HepG2 (cell line): ENCODE measurements around the gene TMIGD3. TPM values are rescaled to one million over a fixed set of nuclear protein-coding genes. Genes with fewer than 3 reads are reported as not detected.

ENCODE experiments used
- ATAC-seq: fragments of 200-7000 bp; cut with Tn5 transposase; 3 replicates; pipeline ENCODE4 v1.9.1; 2020; ENCODE audit warnings: mild to moderate bottlenecking, moderate library complexity
- BruUV-seq: library from RNA; stranded (reverse); fragments of 400-500 nt; replicated peaks from 2 replicates; lab custom pipeline; 2021; lab: Mats Ljungman, UMichigan
- CTCF ChIA-PET: fragments of 300-600 bp; formaldehyde crosslinking; extraction: SDS; loops from one replicate; lab custom pipeline; 2021; ENCODE audit warnings: low total read pairs, inconsistent platforms, low intra/inter-chr PET ratio; lab: Yijun Ruan, JAX
- POLR2A ChIA-PET: fragments of 350-600 bp; sonication (Branson Sonifier 250); formaldehyde crosslinking; loops from one replicate; lab custom pipeline; 2020; ENCODE audit warnings: antibody characterized with exemption, inconsistent platforms; lab: Yijun Ruan, JAX
- DNase-seq: peaks from one replicate; pipeline ENCODE4 v3.0.0-alpha.2; 2015; ENCODE audit warnings: low spot score
- FAIRE-seq: peaks from 3 replicates; lab custom pipeline; 2011; peaks lifted over from hg19 to GRCh38; lab: Jason Lieb, UNC
- H2AFZ ChIP-seq: one replicate; pipeline ENCODE4 v1.6.1; 2011; ENCODE audit warnings: low read length, inconsistent platforms
- H3K27ac ChIP-seq: fragments of 300-600 bp; 3 replicates; pipeline ENCODE4 v1.8.0; 2011; ENCODE audit warnings: mixed run types, mild to moderate bottlenecking, mixed read lengths, low read length, inconsistent platforms; ENCODE audit not compliant: insufficient read depth; ENCODE audit errors: extremely low read length
- H3K27me3 ChIP-seq, 2 experiments: fragments of 200-600 bp in 1 of 2; 2 replicates in 1 of 2; 3 replicates in 1 of 2; pipeline versions ENCODE4 v1.6.0 to v1.8.0; 2011; ENCODE audit warnings: low read length in 2 of 2, mild to moderate bottlenecking in 2 of 2, moderate library complexity in 2 of 2, inconsistent platforms in 1 of 2; ENCODE audit not compliant: insufficient read depth in 2 of 2, control insufficient read depth in 1 of 2
- H3K36me3 ChIP-seq, 2 experiments: fragments of 200-600 bp in 1 of 2; replicated peaks in 1 of 2; 2 replicates in 1 of 2; 3 replicates in 1 of 2; pipeline versions ENCODE4 v1.5.1 to v1.8.0; 2011; ENCODE audit warnings: low read length in 2 of 2, inconsistent platforms in 1 of 2; ENCODE audit not compliant: insufficient read depth in 2 of 2, control insufficient read depth in 1 of 2
- H3K4me1 ChIP-seq: 2 replicates; pipeline ENCODE4 v1.5.1; 2012; ENCODE audit warnings: low read length, inconsistent platforms; ENCODE audit not compliant: insufficient read depth
- H3K4me2 ChIP-seq: 2 replicates; pipeline ENCODE4 v1.6.0; 2011; ENCODE audit warnings: low read depth, low read length, inconsistent platforms
- H3K4me3 ChIP-seq, 3 experiments: fragments of 200-600 bp in 1 of 3; sonication (generic), shearing (Covaris generic) in 1 of 3; replicated peaks in 1 of 3; 2 replicates each; pipeline ENCODE4 v1.5.1; 2011 to 2016; ENCODE audit warnings: low read length in 3 of 3, inconsistent platforms in 2 of 3, low read depth in 2 of 3, mild to moderate bottlenecking in 2 of 3, control low read depth in 1 of 3, mixed read lengths in 1 of 3; ENCODE audit not compliant: insufficient read depth in 1 of 3
- H3K79me2 ChIP-seq: one replicate; pipeline ENCODE4 v1.6.1; 2011; ENCODE audit warnings: low read length, inconsistent platforms; ENCODE audit not compliant: insufficient read depth
- H3K9ac ChIP-seq: 2 replicates; pipeline ENCODE4 v1.6.0; 2011; ENCODE audit warnings: mild to moderate bottlenecking, low read depth, low read length, inconsistent platforms; ENCODE audit not compliant: insufficient read depth
- H3K9me3 ChIP-seq: 2 replicates; pipeline ENCODE4 v1.5.1; 2012; ENCODE audit warnings: mild to moderate bottlenecking, low read length
- H4K20me1 ChIP-seq: 2 replicates; pipeline ENCODE4 v1.6.0; 2011; ENCODE audit warnings: inconsistent platforms, mild to moderate bottlenecking, low read length, moderate library complexity; ENCODE audit not compliant: insufficient read depth
- AKAP8 ChIP-seq: sonication (generic); formaldehyde crosslinking; IDR thresholded peaks from 2 replicates; pipeline ENCODE4 v1.5.1; 2020; ENCODE audit warnings: mild to moderate bottlenecking, missing genetic modification reagents
- GTF3A ChIP-seq: sonication (generic); formaldehyde crosslinking; conservative IDR thresholded peaks from 2 replicates; pipeline ENCODE4 v1.4.0; 2020; ENCODE audit warnings: mild to moderate bottlenecking, missing genetic modification reagents
- HNF4G ChIP-seq, 2 experiments: sonication (generic) in 1 of 2; formaldehyde crosslinking in 1 of 2; IDR thresholded peaks; 2 replicates each; pipeline versions ENCODE4 v1.4.0 to v1.6.1; 2011 to 2020; ENCODE audit warnings: borderline replicate concordance in 2 of 2, low read depth in 2 of 2, mild to moderate bottlenecking in 2 of 2, low read length in 1 of 2, missing genetic modification reagents in 1 of 2, moderate library complexity in 1 of 2
- ISL2 ChIP-seq: sonication (generic); formaldehyde crosslinking; IDR thresholded peaks from 2 replicates; pipeline ENCODE4 v1.5.0; 2020; ENCODE audit warnings: missing genetic modification reagents
- MEF2D ChIP-seq: sonication (generic); formaldehyde crosslinking; IDR thresholded peaks from 2 replicates; pipeline ENCODE4 v1.5.1; 2020; ENCODE audit warnings: mild to moderate bottlenecking, missing genetic modification reagents
- MEIS2 ChIP-seq: sonication (generic); formaldehyde crosslinking; IDR thresholded peaks from 2 replicates; pipeline ENCODE4 v1.9.0; 2021; ENCODE audit warnings: mild to moderate bottlenecking, missing genetic modification reagents
- POLR2A ChIP-seq, 2 experiments: IDR thresholded peaks; 2 replicates each; pipeline ENCODE4 v1.6.1; 2011; ENCODE audit warnings: low read depth in 2 of 2, low read length in 2 of 2, mild to moderate bottlenecking in 1 of 2, moderate library complexity in 1 of 2; ENCODE audit not compliant: insufficient read depth in 1 of 2
- SMAD1 ChIP-seq: sonication (generic); formaldehyde crosslinking; IDR thresholded peaks from 2 replicates; pipeline ENCODE4 v1.4.0; 2020; ENCODE audit warnings: missing genetic modification reagents, low read depth, mild to moderate bottlenecking, borderline replicate concordance
- SNRNP70 ChIP-seq: fragments of 200-400 bp; formaldehyde crosslinking; IDR thresholded peaks from 2 replicates; pipeline ENCODE4 v1.6.1; 2017; ENCODE audit warnings: mild to moderate bottlenecking, low read depth, low read length, moderate library complexity
- SP5 ChIP-seq: IDR thresholded peaks from 2 replicates; pipeline ENCODE4 v1.6.1; 2016; ENCODE audit warnings: low read depth, borderline replicate concordance
- TFAP4 ChIP-seq: sonication (generic); IDR thresholded peaks from 2 replicates; pipeline ENCODE4 v1.6.1; 2016; ENCODE audit warnings: low read depth, borderline replicate concordance
- ZNF207 ChIP-seq: fragments of 450-650 bp; IDR thresholded peaks from 2 replicates; pipeline ENCODE4 v1.6.1; 2016; ENCODE audit warnings: antibody characterized with exemption, borderline replicate concordance
- ZNF281 ChIP-seq: sonication (generic); formaldehyde crosslinking; IDR thresholded peaks from 2 replicates; pipeline ENCODE4 v1.4.0; 2020; ENCODE audit warnings: missing genetic modification reagents, borderline replicate concordance
- ZNF3 ChIP-seq: IDR thresholded peaks from 2 replicates; pipeline ENCODE4 v1.7.0; 2017; ENCODE audit warnings: inconsistent platforms
- ZNF446 ChIP-seq: sonication (generic); formaldehyde crosslinking; IDR thresholded peaks from 2 replicates; pipeline ENCODE4 v1.5.0; 2020; ENCODE audit warnings: mild to moderate bottlenecking, missing genetic modification reagents
- ZNF768 ChIP-seq: sonication (generic); formaldehyde crosslinking; IDR thresholded peaks from 2 replicates; pipeline ENCODE4 v1.4.0; 2020; ENCODE audit warnings: missing genetic modification reagents
- WGBS: methylation state at CpG from one replicate; pipeline ENCODE4 v1.1.6; 2017; ENCODE audit warnings: low lambda C conversion rate; 5-methylcytosine and 5-hydroxymethylcytosine counted together
- in situ Hi-C: cut with HindIII; loops from 2 replicates; pipeline ENCODE4 v1.10.0; 2017; ENCODE audit warnings: low pct_unique_long_range_greater_than_20kb; ENCODE audit not compliant: extremely low pct_ligation_motif_present
- intact Hi-C: fragments of 100-400 bp; cut with micrococcal nuclease; formaldehyde crosslinking; loops from one replicate; pipeline ENCODE4 v1.10.0; 2022; ENCODE audit not compliant: unreplicated experiment
- polyA plus RNA-seq, 8 experiments: library from polyadenylated mRNA; depleted of rRNA in 3 of 8; stranded (reverse) in 7 of 8; unstranded in 1 of 8; fragments of >200 nt; fragmentation: Illumina TruSeq in 4 of 8; extraction: Trizol in 4 of 8; gene quantifications; 2 replicates each; pipeline versions ENCODE4 v1.2.1 to v1.2.3, GENCODE V29; 2011 to 2016; ENCODE audit warnings: low read depth in 4 of 8, missing spikeins in 1 of 8, mixed read lengths in 1 of 8; ENCODE audit not compliant: insufficient read depth in 1 of 8
- total RNA-seq, 5 experiments: library from RNA; depleted of rRNA; stranded (reverse); fragments of >200 nt; fragmentation: Illumina TruSeq; extraction: Trizol; gene quantifications; 2 replicates each; pipeline ENCODE4 v1.2.3, GENCODE V29; 2016; ENCODE audit warnings: low read depth in 1 of 5

The TMIGD3 gene
- total and polyA plus RNA-seq, 2 of the 13 experiments (the other 11 are each of a cell fraction or from before 2014, with no cell fraction given) = not detected

DNA sequence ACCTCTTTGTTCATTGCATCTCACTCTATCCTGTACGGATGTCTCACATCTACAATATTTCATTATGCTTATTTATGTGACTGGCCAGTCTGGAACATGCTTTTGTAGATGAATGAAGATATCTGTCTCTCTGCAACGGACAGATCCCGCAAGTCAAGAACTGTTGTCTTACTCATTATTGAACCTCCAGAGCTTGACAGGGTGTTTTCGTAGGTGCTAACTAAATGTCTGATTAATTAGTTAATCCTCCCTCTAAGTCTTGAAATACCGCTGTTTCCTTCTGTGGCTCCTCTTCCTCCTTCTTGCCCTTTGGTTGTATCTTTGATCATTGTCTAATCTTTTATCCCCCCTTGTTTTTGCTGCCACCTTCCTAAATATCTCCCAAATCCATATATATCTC lies 32.8 kb downstream of the TMIGD3 start:
- 97% methylated on average over 5 of the region's 5 CpGs for WGBS
- intact Hi-C loops = no loop called here
- no peak overlapping the region for H3K4me3 ChIP-seq

More for the DNA sequence above, 32.8 kb downstream of the TMIGD3 start:
- CTCF ChIA-PET = no interaction called here
- BruUV-seq = no TSS peak
- ATAC-seq (no peak), DNase-seq (no peak), FAIRE-seq (no peak)
- H3K27me3 ChIP-seq = no peaks in the 10 kb centered on the region
- in situ Hi-C loops = no loop called here
- no peaks in the 10 kb centered on the region for H3K79me2 ChIP-seq
- H3K36me3 ChIP-seq = peaks cover 0 to 1% of the 10 kb centered on the region in 2 experiments; a peak in 1 of 5 replicates
- no peak overlapping the region for H3K9ac ChIP-seq
- peaks cover 13% of the 10 kb centered on the region; the same call in 1 of the 2 replicates for H3K4me1 ChIP-seq
- POLR2A ChIA-PET = no interaction called here
- no peak overlapping the region for H2AFZ ChIP-seq
- no peaks in the 10 kb centered on the region for H4K20me1 ChIP-seq
- H3K27ac ChIP-seq = no peak overlapping the region
- H3K9me3 ChIP-seq = no peaks in the 10 kb centered on the region
- no peak overlapping the region for H3K4me2 ChIP-seq
- no peak for TF ChIP-seq ZNF446
- TF ChIP-seq SNRNP70 = no peak
- no peak for TF ChIP-seq MEIS2 (CRISPR knock-in tag)
- no peak for TF ChIP-seq ZNF3
- TF ChIP-seq AKAP8 (CRISPR knock-in tag) = no peak
- no peak for TF ChIP-seq GTF3A
- TF ChIP-seq HNF4G (IDR thresholded peaks at IDR 0.05; ENCODE audit: borderline replicate concordance, low read depth, low read length) = no peak
- TF ChIP-seq HNF4G (CRISPR knock-in tag; IDR thresholded peaks at IDR 0.05; ENCODE audit: borderline replicate concordance, low read depth) = no peak
- TF ChIP-seq SMAD1 = no peak
- TF ChIP-seq SP5 (CRISPR knock-in tag) = no peak
- TF ChIP-seq ISL2 (CRISPR knock-in tag) = no peak
- no peak for TF ChIP-seq ZNF768 (CRISPR knock-in tag)
- no peak for TF ChIP-seq MEF2D
- TF ChIP-seq ZNF207 = no peak
- no peak for TF ChIP-seq POLR2A (IDR thresholded peaks at IDR 0.05; ENCODE audit: insufficient read depth in 1 of 2, low read depth in 2 of 2, low read length in 2 of 2)
- TF ChIP-seq TFAP4 = no peak
- no peak for TF ChIP-seq ZNF281 (CRISPR knock-in tag)
